H1 (cell line): Measurements from ENCODE around the gene PLA1A.

Experiments used
- ATF2 ChIP-seq: IDR thresholded peaks from 2 replicates; pipeline ENCODE4 v1.6.1; 2012; ENCODE audit warnings: low read length, inconsistent platforms
- EZH2 ChIP-seq: fragments of 200-600 bp; sonication (generic); IDR thresholded peaks from 2 replicates; pipeline ENCODE4 v1.7.1; 2012; ENCODE audit warnings: low read depth, mild to moderate bottlenecking, moderate library complexity, low read length, inconsistent platforms; ENCODE audit not compliant: severe bottlenecking
- SUZ12 ChIP-seq: fragments of 200-600 bp; sonication (generic); IDR thresholded peaks from 2 replicates; pipeline ENCODE4 v1.6.1; 2012; ENCODE audit warnings: mild to moderate bottlenecking, inconsistent platforms, low read length, moderate library complexity, mixed read lengths
- TF ChIP-seq, protein P1 (sequence below), 3 experiments: IDR thresholded peaks; 1 replicate in 2 of 3; 2 replicates in 1 of 3; pipeline versions ENCODE4 v1.5.1 to v1.6.1; 2011; ENCODE audit warnings: low read length in 3 of 3, mild to moderate bottlenecking in 3 of 3, inconsistent platforms in 2 of 3, low read depth in 1 of 3, moderate library complexity in 1 of 3; ENCODE audit not compliant: insufficient read depth in 1 of 3; ENCODE audit errors: control extremely low read depth in 1 of 3

GRCh38 chr3:119665954-119666559 lies 68.4 kb downstream of the PLA1A start:
- TF ChIP-seq EZH2 (no peak), SUZ12 (no peak), ATF2 (no peak)
- TF ChIP-seq, protein P1, sequence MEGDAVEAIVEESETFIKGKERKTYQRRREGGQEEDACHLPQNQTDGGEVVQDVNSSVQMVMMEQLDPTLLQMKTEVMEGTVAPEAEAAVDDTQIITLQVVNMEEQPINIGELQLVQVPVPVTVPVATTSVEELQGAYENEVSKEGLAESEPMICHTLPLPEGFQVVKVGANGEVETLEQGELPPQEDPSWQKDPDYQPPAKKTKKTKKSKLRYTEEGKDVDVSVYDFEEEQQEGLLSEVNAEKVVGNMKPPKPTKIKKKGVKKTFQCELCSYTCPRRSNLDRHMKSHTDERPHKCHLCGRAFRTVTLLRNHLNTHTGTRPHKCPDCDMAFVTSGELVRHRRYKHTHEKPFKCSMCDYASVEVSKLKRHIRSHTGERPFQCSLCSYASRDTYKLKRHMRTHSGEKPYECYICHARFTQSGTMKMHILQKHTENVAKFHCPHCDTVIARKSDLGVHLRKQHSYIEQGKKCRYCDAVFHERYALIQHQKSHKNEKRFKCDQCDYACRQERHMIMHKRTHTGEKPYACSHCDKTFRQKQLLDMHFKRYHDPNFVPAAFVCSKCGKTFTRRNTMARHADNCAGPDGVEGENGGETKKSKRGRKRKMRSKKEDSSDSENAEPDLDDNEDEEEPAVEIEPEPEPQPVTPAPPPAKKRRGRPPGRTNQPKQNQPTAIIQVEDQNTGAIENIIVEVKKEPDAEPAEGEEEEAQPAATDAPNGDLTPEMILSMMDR (IDR thresholded peaks at IDR 0.05; ENCODE audit: control extremely low read depth in 1 of 3, insufficient read depth in 1 of 3, low read depth in 1 of 3, low read length in 3 of 3) = no peak
